Measurements from ENCODE around the gene S1PR2.

DNA sequence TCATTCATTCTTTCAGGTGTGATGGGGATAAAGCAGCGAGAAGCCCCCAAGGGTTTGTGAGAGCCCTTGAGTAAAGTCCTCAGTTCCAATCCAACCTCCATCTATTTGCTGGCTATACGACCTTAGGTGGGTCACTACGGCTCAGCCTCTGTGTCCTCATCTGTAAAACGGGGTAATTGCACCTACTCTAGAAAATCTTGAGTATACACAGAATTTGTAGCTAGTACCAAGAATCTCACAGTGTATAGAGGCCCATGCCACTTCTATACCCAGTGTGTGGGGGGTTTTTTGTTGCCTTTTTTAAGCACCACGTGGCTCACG is 36.0 kb downstream of the S1PR2 start:
- TF ChIP-seq, protein P1, sequence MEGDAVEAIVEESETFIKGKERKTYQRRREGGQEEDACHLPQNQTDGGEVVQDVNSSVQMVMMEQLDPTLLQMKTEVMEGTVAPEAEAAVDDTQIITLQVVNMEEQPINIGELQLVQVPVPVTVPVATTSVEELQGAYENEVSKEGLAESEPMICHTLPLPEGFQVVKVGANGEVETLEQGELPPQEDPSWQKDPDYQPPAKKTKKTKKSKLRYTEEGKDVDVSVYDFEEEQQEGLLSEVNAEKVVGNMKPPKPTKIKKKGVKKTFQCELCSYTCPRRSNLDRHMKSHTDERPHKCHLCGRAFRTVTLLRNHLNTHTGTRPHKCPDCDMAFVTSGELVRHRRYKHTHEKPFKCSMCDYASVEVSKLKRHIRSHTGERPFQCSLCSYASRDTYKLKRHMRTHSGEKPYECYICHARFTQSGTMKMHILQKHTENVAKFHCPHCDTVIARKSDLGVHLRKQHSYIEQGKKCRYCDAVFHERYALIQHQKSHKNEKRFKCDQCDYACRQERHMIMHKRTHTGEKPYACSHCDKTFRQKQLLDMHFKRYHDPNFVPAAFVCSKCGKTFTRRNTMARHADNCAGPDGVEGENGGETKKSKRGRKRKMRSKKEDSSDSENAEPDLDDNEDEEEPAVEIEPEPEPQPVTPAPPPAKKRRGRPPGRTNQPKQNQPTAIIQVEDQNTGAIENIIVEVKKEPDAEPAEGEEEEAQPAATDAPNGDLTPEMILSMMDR (IDR thresholded peaks at IDR 0.05), result no peak
- TF ChIP-seq POLR2A (IDR thresholded peaks at IDR 0.05) (no peak), EP300 (IDR thresholded peaks at IDR 0.05) (no peak)
